ENCODE data around the gene PRAMEF1.
"Not testable (repeated sequence)": the region's sequence is repeated elsewhere in the genome, so short reads cannot be mapped to it uniquely, and the experiment has no call there.

GRCh38 chr1:12781488-12781887, 9.7 kb upstream of the PRAMEF1 start:
- TF ChIP-seq CTCF (IDR thresholded peaks at IDR 0.05); POLR2A (IDR thresholded peaks at IDR 0.05); POLR2AphosphoS5 (IDR thresholded peaks at IDR 0.05; ENCODE audit: insufficient read depth in 1 of 2, low read depth in 1 of 2): not testable (repeated sequence)
